Natural killer cell (primary cell): ENCODE results near the gene PACRG. TPM values are rescaled to one million over a fixed set of nuclear protein-coding genes. Genes with fewer than 3 reads are reported as not detected.

Source experiments
- ATAC-seq, 3 donors: fragments of 150-1000 bp in 2 of 3; fragments of 200-7000 bp in 1 of 3; cut with Tn5 transposase; 1 replicate in 1 of 3; 2 replicates in 2 of 3; pipeline ENCODE4 v1.10.0; 2021; ENCODE audit warnings: mild to moderate bottlenecking in 2 of 3, moderate library complexity in 2 of 3
- DNase-seq, 2 donors: peaks; one replicate each; pipeline versions ENCODE4 v3.0.0 to v3.0.0-alpha.2; 2013 to 2021; ENCODE audit warnings: mixed read lengths in 1 of 2
- H3K27ac ChIP-seq: one replicate; pipeline ENCODE4 v1.5.1; 2013; ENCODE audit warnings: mild to moderate bottlenecking, low read length
- H3K27me3 ChIP-seq: one replicate; pipeline ENCODE4 v1.6.1; 2013; ENCODE audit warnings: low read length; ENCODE audit not compliant: control insufficient read depth, insufficient read depth
- H3K36me3 ChIP-seq: one replicate; pipeline ENCODE4 v1.6.1; 2013; ENCODE audit warnings: low read length; ENCODE audit not compliant: control insufficient read depth, insufficient read depth
- H3K4me1 ChIP-seq: one replicate; pipeline ENCODE4 v1.6.1; 2013; ENCODE audit warnings: low read length; ENCODE audit not compliant: control insufficient read depth, insufficient read depth
- H3K4me3 ChIP-seq: one replicate; pipeline ENCODE4 v1.5.1; 2013; ENCODE audit warnings: low read length
- H3K9me3 ChIP-seq: one replicate; pipeline ENCODE4 v1.6.1; 2013; ENCODE audit warnings: low read length; ENCODE audit not compliant: control insufficient read depth, insufficient read depth
- H3K27ac Mint-ChIP-seq, 2 donors: one replicate each; pipeline ENCODE4 v1.8.0; 2022; ENCODE audit warnings: mild to moderate bottlenecking in 2 of 2, mixed read lengths in 2 of 2, moderate library complexity in 1 of 2
- H3K27me3 Mint-ChIP-seq, 2 donors: one replicate each; pipeline ENCODE4 v1.8.0; 2022; ENCODE audit warnings: low read depth in 2 of 2, mixed read lengths in 2 of 2
- H3K36me3 Mint-ChIP-seq: one replicate; pipeline ENCODE4 v1.8.0; 2022; ENCODE audit warnings: mixed read lengths
- H3K4me1 Mint-ChIP-seq, 2 donors: one replicate each; pipeline ENCODE4 v1.8.0; 2022; ENCODE audit warnings: mixed read lengths in 2 of 2
- H3K4me3 Mint-ChIP-seq: one replicate; pipeline ENCODE4 v1.8.0; 2022; ENCODE audit warnings: mild to moderate bottlenecking, moderate library complexity, mixed read lengths
- H3K9me3 Mint-ChIP-seq, 2 donors: one replicate each; pipeline ENCODE4 v1.8.0; 2022; ENCODE audit warnings: mixed read lengths in 2 of 2
- WGBS: methylation state at CpG from one replicate; pipeline ENCODE4 v1.1.7; 2013; ENCODE audit warnings: missing lambda C conversion rate; ENCODE audit not compliant: insufficient coverage; 5-methylcytosine and 5-hydroxymethylcytosine counted together
- intact Hi-C: fragments of 100-400 bp; cut with micrococcal nuclease; formaldehyde crosslinking; loops from one replicate; pipeline ENCODE4 v1.14.2; 2022
- total RNA-seq, 4 donors: library from RNA; stranded (reverse); fragments of 120-200 nt in 1 of 4; gene quantifications; one replicate each; pipeline versions ENCODE4 v1.2.3 to v1.2.4, GENCODE V29; 2013 to 2022
- TF ChIP-seq, protein P1 (sequence below): fragments of 200-600 bp; IDR thresholded peaks from one replicate; pipeline ENCODE4 v1.8.0; 2022; ENCODE audit warnings: antibody characterized with exemption

Gene PACRG
- total RNA-seq, 3 donors from 2014 or later (not counting 1 experiment from before 2014, with no cell fraction given), result 0.52 TPM; not detected in 2

DNA sequence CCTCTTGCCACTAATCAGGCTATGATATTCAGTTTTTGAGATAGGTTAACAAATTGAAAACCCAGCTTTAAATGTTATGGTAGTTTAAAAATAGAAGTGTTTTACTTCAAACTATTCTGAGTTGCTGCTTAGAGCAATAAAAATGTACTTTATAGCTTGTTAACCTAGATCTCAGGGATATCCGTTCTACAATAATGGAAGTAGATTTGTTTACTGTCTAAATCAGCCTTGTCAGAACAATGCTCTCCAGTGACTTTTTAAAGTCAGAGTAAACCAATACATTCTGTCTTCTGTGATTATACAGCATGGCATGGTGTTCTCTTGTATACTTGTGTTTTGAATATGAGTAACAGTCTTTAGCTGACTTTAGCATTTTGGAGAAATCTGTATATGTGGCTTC, 161.5 kb downstream of the PACRG start:
- Histone ChIP-seq H3K4me1 (no peaks in the 10 kb centered on the region), H3K36me3 (no peaks in the 10 kb centered on the region), H3K4me3 (no peak overlapping the region), H3K9me3 (peaks cover 4% of the 10 kb centered on the region), H3K27ac (no peak overlapping the region), H3K27me3 (no peaks in the 10 kb centered on the region)
- TF ChIP-seq, protein P1, sequence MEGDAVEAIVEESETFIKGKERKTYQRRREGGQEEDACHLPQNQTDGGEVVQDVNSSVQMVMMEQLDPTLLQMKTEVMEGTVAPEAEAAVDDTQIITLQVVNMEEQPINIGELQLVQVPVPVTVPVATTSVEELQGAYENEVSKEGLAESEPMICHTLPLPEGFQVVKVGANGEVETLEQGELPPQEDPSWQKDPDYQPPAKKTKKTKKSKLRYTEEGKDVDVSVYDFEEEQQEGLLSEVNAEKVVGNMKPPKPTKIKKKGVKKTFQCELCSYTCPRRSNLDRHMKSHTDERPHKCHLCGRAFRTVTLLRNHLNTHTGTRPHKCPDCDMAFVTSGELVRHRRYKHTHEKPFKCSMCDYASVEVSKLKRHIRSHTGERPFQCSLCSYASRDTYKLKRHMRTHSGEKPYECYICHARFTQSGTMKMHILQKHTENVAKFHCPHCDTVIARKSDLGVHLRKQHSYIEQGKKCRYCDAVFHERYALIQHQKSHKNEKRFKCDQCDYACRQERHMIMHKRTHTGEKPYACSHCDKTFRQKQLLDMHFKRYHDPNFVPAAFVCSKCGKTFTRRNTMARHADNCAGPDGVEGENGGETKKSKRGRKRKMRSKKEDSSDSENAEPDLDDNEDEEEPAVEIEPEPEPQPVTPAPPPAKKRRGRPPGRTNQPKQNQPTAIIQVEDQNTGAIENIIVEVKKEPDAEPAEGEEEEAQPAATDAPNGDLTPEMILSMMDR, result no peak
- WGBS, result 80% methylated on average over 1 of the region's 1 CpG
- no peaks in the 10 kb centered on the region for H3K4me1 Mint-ChIP-seq
- no peaks in the 10 kb centered on the region for H3K27me3 Mint-ChIP-seq
- H3K36me3 Mint-ChIP-seq, result no peaks in the 10 kb centered on the region
- no peak overlapping the region for H3K4me3 Mint-ChIP-seq
- peaks cover 3 to 5% of the 10 kb centered on the region in 2 donors for H3K9me3 Mint-ChIP-seq
- intact Hi-C loops, result no loop called here
- no peak for ATAC-seq
- no peak for DNase-seq
- H3K27ac Mint-ChIP-seq, result no peak overlapping the region

DNA sequence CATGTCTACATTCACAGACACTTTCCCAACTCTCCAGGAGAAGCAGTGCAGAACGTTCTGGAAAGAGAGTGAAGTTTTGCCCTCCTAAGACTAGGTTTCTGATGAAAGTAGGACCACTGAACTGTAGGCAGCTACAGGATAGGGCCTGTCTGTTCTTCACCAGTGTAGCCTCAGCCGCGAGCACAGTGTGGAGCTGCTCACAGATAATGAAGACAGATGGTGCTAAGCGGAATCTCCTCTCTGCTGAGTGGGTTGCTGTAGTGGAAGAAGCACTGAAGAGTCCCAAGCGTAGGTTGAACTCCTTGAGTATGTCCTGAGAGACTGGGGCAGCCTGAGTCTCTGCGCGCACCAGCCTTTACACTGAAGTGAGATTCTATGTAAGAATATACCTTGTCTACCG, 170.2 kb downstream of the PACRG start:
- no peak overlapping the region for H3K27ac Mint-ChIP-seq
- no peak for ATAC-seq
- no peaks in the 10 kb centered on the region for H3K4me1 Mint-ChIP-seq

DNA sequence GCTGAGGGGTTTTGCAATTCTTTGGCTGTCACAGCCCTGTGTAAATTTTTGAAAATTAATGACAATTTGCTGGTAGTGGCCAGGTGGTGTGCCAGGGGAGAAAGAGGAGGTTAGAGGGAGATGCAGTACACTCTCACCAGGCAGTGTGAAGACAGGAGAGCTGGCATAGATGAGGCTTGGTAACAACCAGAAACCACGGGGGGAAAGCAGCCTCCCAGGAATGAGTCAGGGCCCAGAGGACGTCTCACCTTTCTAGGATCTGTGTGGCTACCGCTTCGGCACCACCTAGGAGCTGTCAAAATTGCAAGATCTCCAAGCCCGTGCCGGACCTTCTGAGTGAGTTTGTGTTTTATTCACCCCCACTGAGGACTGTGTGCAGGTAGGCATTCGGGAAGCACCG, 171.4 kb downstream of the PACRG start:
- TF ChIP-seq, protein P1, result no peak
- WGBS, result 80% methylated on average over 8 of the region's 8 CpGs
- H3K4me3 ChIP-seq, result no peak overlapping the region
- intact Hi-C loops, result no loop called here
- ATAC-seq (no peak), DNase-seq (no peak)
- Mint-ChIP-seq H3K36me3 (no peaks in the 10 kb centered on the region), H3K9me3 (peaks cover 9% of the 10 kb centered on the region in 2 donors), H3K27ac (no peak overlapping the region), H3K4me1 (no peaks in the 10 kb centered on the region), H3K27me3 (no peaks in the 10 kb centered on the region), H3K4me3 (no peak overlapping the region)
- H3K4me1 ChIP-seq, result no peaks in the 10 kb centered on the region
- no peaks in the 10 kb centered on the region for H3K27me3 ChIP-seq
- H3K36me3 ChIP-seq, result no peaks in the 10 kb centered on the region
- no peak overlapping the region for H3K27ac ChIP-seq
- H3K9me3 ChIP-seq, result no peaks in the 10 kb centered on the region

More for the DNA sequence above, 170.2 kb downstream of the PACRG start:
- no peak for DNase-seq
- no peak overlapping the region for H3K27ac ChIP-seq
- intact Hi-C loops, result no loop called here
- H3K4me1 ChIP-seq, result no peaks in the 10 kb centered on the region
- no peaks in the 10 kb centered on the region for H3K27me3 ChIP-seq
- TF ChIP-seq, protein P1, result no peak
- 87% methylated on average over 8 of the region's 8 CpGs for WGBS
- H3K4me3 ChIP-seq, result no peak overlapping the region
- no peaks in the 10 kb centered on the region for H3K27me3 Mint-ChIP-seq
- H3K9me3 Mint-ChIP-seq, result peaks cover 9 to 10% of the 10 kb centered on the region in 2 donors
- H3K36me3 Mint-ChIP-seq, result no peaks in the 10 kb centered on the region
- H3K9me3 ChIP-seq, result peaks cover 2% of the 10 kb centered on the region
- H3K4me3 Mint-ChIP-seq, result no peak overlapping the region
- H3K36me3 ChIP-seq, result no peaks in the 10 kb centered on the region

- WGBS, result 88% methylated on average over 10 of the region's 10 CpGs
Observed at GRCh38 chr6:162900503-162900902, 172.7 kb downstream of the PACRG start.

More at GRCh38 chr6:162900503-162900902, 172.7 kb downstream of the PACRG start:
- H3K9me3 ChIP-seq, result no peaks in the 10 kb centered on the region
- intact Hi-C loops, result no loop called here
- Mint-ChIP-seq H3K27me3 (no peaks in the 10 kb centered on the region), H3K36me3 (no peaks in the 10 kb centered on the region), H3K4me3 (no peak overlapping the region), H3K9me3 (peaks cover 8 to 9% of the 10 kb centered on the region in 2 donors), H3K27ac (no peak overlapping the region), H3K4me1 (no peaks in the 10 kb centered on the region)
- TF ChIP-seq, protein P1, result no peak
- no peak overlapping the region for H3K27ac ChIP-seq
- no peaks in the 10 kb centered on the region for H3K4me1 ChIP-seq
- DNase-seq (no peak), ATAC-seq (no peak)
- no peaks in the 10 kb centered on the region for H3K27me3 ChIP-seq
- no peak overlapping the region for H3K4me3 ChIP-seq
- H3K36me3 ChIP-seq, result no peaks in the 10 kb centered on the region
